ENCODE data around the gene MYOM1.

Gene MYOM1

DNA sequence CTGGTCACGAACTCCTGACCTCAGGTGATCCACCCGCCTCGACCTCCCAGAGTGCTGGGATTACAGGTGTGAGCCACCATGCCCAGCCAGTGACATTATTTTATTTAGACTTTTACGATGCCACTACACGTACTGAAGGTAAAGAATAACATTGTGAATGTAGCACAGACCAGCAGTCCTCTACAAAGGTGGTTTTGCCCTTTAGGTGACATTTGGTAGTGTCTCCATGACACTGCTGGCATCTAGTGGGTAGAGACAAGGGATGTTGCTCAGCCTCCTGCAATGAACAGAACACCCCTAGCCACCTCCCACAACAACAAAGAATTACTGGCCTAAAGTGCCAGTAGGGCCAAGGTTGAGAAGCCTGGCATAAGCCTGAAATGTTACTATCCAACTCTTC lies 69.5 kb downstream of the MYOM1 start:
- Histone ChIP-seq H3K27me3 (replicated peaks; ENCODE audit: control insufficient read depth, insufficient read depth, low read length) (no peaks in the 10 kb centered on the region), H3K36me3 (ENCODE audit: control insufficient read depth, insufficient read depth, low read length) (no peaks in the 10 kb centered on the region), H3K4me3 (replicated peaks; ENCODE audit: low read depth, low read length) (no peak overlapping the region)
- DNase-seq (ENCODE audit: extremely low read depth, insufficient read length), result no peak
- TF ChIP-seq, protein P1, sequence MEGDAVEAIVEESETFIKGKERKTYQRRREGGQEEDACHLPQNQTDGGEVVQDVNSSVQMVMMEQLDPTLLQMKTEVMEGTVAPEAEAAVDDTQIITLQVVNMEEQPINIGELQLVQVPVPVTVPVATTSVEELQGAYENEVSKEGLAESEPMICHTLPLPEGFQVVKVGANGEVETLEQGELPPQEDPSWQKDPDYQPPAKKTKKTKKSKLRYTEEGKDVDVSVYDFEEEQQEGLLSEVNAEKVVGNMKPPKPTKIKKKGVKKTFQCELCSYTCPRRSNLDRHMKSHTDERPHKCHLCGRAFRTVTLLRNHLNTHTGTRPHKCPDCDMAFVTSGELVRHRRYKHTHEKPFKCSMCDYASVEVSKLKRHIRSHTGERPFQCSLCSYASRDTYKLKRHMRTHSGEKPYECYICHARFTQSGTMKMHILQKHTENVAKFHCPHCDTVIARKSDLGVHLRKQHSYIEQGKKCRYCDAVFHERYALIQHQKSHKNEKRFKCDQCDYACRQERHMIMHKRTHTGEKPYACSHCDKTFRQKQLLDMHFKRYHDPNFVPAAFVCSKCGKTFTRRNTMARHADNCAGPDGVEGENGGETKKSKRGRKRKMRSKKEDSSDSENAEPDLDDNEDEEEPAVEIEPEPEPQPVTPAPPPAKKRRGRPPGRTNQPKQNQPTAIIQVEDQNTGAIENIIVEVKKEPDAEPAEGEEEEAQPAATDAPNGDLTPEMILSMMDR (IDR thresholded peaks at IDR 0.05; ENCODE audit: insufficient read depth, low read length, poor library complexity, severe bottlenecking), result no peak

DNA sequence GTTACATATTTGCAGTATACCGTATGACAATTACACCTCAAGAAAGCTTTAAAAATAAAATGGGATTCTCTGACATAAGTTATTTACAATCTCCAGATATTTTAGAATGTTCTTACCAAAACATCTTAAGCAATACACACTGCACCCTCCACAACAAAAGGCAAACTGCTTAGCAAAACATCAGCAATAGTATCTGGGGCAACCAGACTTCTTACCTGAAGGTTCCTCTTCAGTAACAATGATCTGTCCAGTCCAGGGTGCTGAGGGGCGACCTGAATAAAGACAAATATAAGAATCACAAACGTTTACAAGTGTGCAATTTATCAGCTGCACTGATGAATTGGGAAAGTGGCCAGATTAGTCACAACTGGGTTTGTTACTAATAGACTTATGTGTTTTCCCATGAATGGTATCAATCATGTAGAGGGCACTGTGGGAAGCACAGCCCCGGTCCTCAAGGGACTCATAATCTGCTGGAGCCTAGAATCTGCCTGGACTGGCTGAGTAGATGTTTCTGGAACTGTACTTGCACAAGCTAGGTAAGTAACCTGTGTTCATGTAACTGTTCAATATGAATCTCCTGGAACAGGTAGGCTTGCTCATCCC lies 70.7 kb downstream of the MYOM1 start:
- TF ChIP-seq, protein P1 (IDR thresholded peaks at IDR 0.05; ENCODE audit: insufficient read depth, low read length, poor library complexity, severe bottlenecking), result no peak
- no peak for DNase-seq (ENCODE audit: extremely low read depth, insufficient read length)
- no peaks in the 10 kb centered on the region for H3K36me3 ChIP-seq (ENCODE audit: control insufficient read depth, insufficient read depth, low read length)
- H3K4me3 ChIP-seq (replicated peaks; ENCODE audit: low read depth, low read length), result no peak overlapping the region
- no peaks in the 10 kb centered on the region for H3K27me3 ChIP-seq (replicated peaks; ENCODE audit: control insufficient read depth, insufficient read depth, low read length)

DNA sequence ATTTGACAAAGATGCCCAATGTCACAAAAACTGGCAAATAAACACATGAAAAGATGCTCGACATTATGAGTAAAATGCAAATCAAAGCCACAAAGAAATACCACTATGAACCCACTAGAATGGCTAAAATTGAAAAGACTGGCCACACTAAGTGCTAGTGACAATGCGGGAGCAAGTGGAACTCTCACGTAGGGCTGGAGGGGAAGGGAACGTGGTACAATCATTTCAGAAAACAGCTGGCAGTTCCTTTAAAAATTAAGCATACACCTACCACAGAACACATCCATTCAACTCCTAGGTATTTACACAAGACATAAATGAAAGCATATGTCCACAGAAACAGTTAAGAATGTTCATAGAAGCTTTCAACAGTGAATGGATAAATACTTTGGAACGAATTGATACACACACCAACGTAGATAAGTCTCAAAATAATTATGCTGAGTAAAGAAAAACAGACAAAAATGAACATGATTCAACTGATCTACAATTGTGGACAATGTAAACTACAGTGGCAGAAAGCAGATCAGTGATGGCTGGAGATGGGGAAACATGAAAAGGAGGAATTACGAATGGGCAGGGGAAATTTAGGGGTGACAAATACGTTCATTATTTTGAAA lies 71.7 kb downstream of the MYOM1 start:
- TF ChIP-seq, protein P1 (IDR thresholded peaks at IDR 0.05; ENCODE audit: insufficient read depth, low read length, poor library complexity, severe bottlenecking), result no peak
- no peak for DNase-seq (ENCODE audit: extremely low read depth, insufficient read length)
- no peaks in the 10 kb centered on the region for H3K27me3 ChIP-seq (replicated peaks; ENCODE audit: control insufficient read depth, insufficient read depth, low read length)
- no peak overlapping the region for H3K4me3 ChIP-seq (replicated peaks; ENCODE audit: low read depth, low read length)
- no peaks in the 10 kb centered on the region for H3K36me3 ChIP-seq (ENCODE audit: control insufficient read depth, insufficient read depth, low read length)

DNA sequence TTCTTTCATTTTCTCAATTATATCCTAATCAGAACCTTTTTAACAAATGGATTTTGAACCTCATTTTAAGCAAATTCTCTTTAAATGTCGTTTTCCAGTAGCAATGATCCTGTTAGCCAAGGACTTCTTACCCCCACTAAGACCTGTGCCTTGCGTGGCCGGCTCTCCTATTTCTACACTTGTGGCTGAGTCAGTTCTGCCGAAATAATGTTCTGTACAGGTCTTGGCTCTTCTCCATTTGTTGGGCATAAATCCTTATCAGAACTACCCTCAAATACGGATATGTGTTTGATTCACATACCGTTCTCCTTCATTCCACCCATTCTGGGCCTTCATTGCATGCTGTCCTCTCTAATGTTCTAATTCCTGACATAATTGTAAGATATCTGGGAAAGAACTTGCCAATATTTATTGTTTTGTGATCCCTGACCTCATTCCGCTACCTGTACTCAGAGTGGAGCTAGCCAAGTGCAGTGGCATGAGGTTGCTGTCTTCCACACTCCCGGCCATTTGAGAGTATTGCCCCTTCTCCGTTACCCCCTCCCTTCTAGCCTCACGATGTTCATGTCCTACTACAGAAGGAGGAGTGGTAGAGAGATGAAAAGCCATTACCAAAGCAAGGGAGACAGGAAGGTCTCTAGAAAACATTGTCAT lies 78.7 kb downstream of the MYOM1 start:
- no peak for DNase-seq (ENCODE audit: extremely low read depth, insufficient read length)
- H3K36me3 ChIP-seq (ENCODE audit: control insufficient read depth, insufficient read depth, low read length), result no peaks in the 10 kb centered on the region
- no peaks in the 10 kb centered on the region for H3K27me3 ChIP-seq (replicated peaks; ENCODE audit: control insufficient read depth, insufficient read depth, low read length)
- no peak overlapping the region for H3K4me3 ChIP-seq (replicated peaks; ENCODE audit: low read depth, low read length)
- TF ChIP-seq, protein P1 (IDR thresholded peaks at IDR 0.05; ENCODE audit: insufficient read depth, low read length, poor library complexity, severe bottlenecking), result no peak

DNA sequence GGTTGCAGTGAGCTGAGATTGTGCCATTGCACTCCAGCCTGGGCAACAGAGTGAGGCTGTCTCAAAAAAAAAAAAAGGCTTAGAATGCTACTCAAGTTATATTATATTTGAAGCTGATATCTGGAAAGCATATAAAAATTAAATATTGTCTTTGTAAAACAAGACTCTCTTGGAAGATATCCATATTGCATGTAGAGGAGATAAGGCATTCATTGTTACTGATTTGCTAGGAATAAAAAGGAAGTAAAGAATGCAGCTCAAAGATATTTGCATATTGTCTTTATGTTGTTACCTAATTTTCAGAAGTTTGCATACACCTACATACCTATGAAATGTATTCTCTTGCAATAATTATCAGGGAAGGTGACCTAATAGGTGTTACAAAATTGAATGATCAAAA lies 79.4 kb downstream of the MYOM1 start:
- Histone ChIP-seq H3K36me3 (ENCODE audit: control insufficient read depth, insufficient read depth, low read length) (no peaks in the 10 kb centered on the region), H3K4me3 (replicated peaks; ENCODE audit: low read depth, low read length) (no peak overlapping the region), H3K27me3 (replicated peaks; ENCODE audit: control insufficient read depth, insufficient read depth, low read length) (no peaks in the 10 kb centered on the region)
- TF ChIP-seq, protein P1 (IDR thresholded peaks at IDR 0.05; ENCODE audit: insufficient read depth, low read length, poor library complexity, severe bottlenecking), result no peak
- no peak for DNase-seq (ENCODE audit: extremely low read depth, insufficient read length)
